MM.1S (cell line): ENCODE measurements around the gene NCAPD3.

Experiments
- DNase-seq: peaks from one replicate; pipeline ENCODE4 v3.0.0-alpha.2; 2015
- H2AFZ ChIP-seq: fragments of 300-600 bp; sonication (generic); 2 replicates; pipeline ENCODE4 v1.6.0; 2016; ENCODE audit warnings: antibody characterized with exemption, low read length
- H3F3A ChIP-seq: fragments of 300-600 bp; sonication (generic); 2 replicates; pipeline ENCODE4 v1.6.1; 2016; ENCODE audit warnings: mild to moderate bottlenecking, antibody characterized with exemption, low read length, moderate library complexity, mixed read lengths; ENCODE audit not compliant: insufficient read depth
- H3K27ac ChIP-seq: fragments of 300-600 bp; sonication (generic); 2 replicates; pipeline ENCODE4 v1.5.1; 2016; ENCODE audit warnings: mild to moderate bottlenecking, low read length
- H3K27me3 ChIP-seq: fragments of 300-600 bp; sonication (generic); replicated peaks from 2 replicates; pipeline ENCODE4 v1.6.0; 2016; ENCODE audit warnings: low read length; ENCODE audit not compliant: insufficient read depth
- H3K36me3 ChIP-seq: fragments of 300-600 bp; sonication (generic); replicated peaks from 2 replicates; pipeline ENCODE4 v1.6.1; 2016; ENCODE audit warnings: mild to moderate bottlenecking, low read length, mixed read lengths; ENCODE audit not compliant: insufficient read depth
- H3K4me1 ChIP-seq: fragments of 300-600 bp; sonication (generic); 2 replicates; pipeline ENCODE4 v1.6.1; 2016; ENCODE audit warnings: low read length, mixed read lengths
- H3K4me2 ChIP-seq: fragments of 300-600 bp; sonication (generic); 2 replicates; pipeline ENCODE4 v1.6.0; 2016; ENCODE audit warnings: low read depth, low read length
- H3K4me3 ChIP-seq: fragments of 300-600 bp; sonication (generic); 2 replicates; pipeline ENCODE4 v1.5.1; 2016; ENCODE audit warnings: low read length, mixed read lengths
- H3K79me2 ChIP-seq: fragments of 300-600 bp; sonication (generic); 2 replicates; pipeline ENCODE4 v1.6.1; 2016; ENCODE audit warnings: mixed run types, low read length, mixed read lengths
- H3K9ac ChIP-seq: fragments of 300-600 bp; sonication (generic); 2 replicates; pipeline ENCODE4 v1.6.1; 2016; ENCODE audit warnings: low read length, mixed read lengths
- H3K9me2 ChIP-seq: fragments of 300-600 bp; sonication (generic); replicated peaks from 2 replicates; pipeline ENCODE4 v1.6.1; 2016; ENCODE audit warnings: mild to moderate bottlenecking, low read length, mixed read lengths; ENCODE audit not compliant: insufficient read depth
- H3K9me3 ChIP-seq: fragments of 300-600 bp; sonication (generic); replicated peaks from 2 replicates; pipeline ENCODE4 v1.6.1; 2016; ENCODE audit warnings: mild to moderate bottlenecking, low read length, mixed read lengths; ENCODE audit not compliant: insufficient read depth
- H4K20me1 ChIP-seq: fragments of 300-600 bp; sonication (generic); 2 replicates; pipeline ENCODE4 v1.6.1; 2016; ENCODE audit warnings: mild to moderate bottlenecking, low read length, moderate library complexity, mixed read lengths; ENCODE audit not compliant: insufficient read depth
- EZH2 ChIP-seq: fragments of 300-600 bp; sonication (generic); optimal IDR thresholded peaks from 2 replicates; pipeline ENCODE3; 2017; ENCODE audit warnings: low read depth, mild to moderate bottlenecking, antibody characterized with exemption, low read length, mixed read lengths
- EZH2phosphoT487 ChIP-seq: fragments of 300-600 bp; sonication (generic); IDR thresholded peaks from 2 replicates; pipeline ENCODE4 v1.6.1; 2018; ENCODE audit warnings: antibody characterized with exemption, low read length
- TF ChIP-seq, protein P1 (sequence below): fragments of 300-600 bp; sonication (generic); IDR thresholded peaks from 2 replicates; pipeline ENCODE4 v1.5.1; 2016; ENCODE audit warnings: antibody characterized with exemption, low read length, mixed read lengths

The NCAPD3 gene

DNA sequence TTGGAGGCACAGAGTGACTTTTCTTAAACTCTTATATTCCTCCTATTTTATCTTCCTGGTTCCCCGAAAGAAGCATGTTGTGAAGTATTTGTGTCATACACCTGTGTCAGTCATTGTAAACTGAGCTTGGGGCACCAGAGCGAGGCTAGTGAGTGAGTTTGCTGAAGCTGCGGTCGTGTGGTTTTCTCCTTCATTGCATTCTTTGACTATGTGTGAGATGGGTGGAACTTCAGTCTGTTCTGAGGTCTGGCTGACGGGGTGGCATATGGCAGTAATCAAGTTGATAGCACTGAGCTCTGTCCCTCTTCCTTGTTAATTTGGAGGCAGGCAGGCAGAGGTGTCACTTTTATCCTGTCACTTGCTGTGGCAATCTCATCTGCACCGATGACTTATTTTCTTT lies 4.9 kb upstream of the NCAPD3 start:
- H3K4me3 ChIP-seq: no peak overlapping the region
- no peak overlapping the region for H3K9ac ChIP-seq
- H2AFZ ChIP-seq: no peak overlapping the region
- H3K27me3 ChIP-seq: no peaks in the 10 kb centered on the region
- H3K9me2 ChIP-seq: no peaks in the 10 kb centered on the region
- no peaks in the 10 kb centered on the region for H3K9me3 ChIP-seq
- H3K4me1 ChIP-seq: peaks cover 21% of the 10 kb centered on the region
- no peaks in the 10 kb centered on the region for H4K20me1 ChIP-seq
- DNase-seq: peak; percentile 48
- TF ChIP-seq EZH2phosphoT487: no peak
- TF ChIP-seq, protein P1, sequence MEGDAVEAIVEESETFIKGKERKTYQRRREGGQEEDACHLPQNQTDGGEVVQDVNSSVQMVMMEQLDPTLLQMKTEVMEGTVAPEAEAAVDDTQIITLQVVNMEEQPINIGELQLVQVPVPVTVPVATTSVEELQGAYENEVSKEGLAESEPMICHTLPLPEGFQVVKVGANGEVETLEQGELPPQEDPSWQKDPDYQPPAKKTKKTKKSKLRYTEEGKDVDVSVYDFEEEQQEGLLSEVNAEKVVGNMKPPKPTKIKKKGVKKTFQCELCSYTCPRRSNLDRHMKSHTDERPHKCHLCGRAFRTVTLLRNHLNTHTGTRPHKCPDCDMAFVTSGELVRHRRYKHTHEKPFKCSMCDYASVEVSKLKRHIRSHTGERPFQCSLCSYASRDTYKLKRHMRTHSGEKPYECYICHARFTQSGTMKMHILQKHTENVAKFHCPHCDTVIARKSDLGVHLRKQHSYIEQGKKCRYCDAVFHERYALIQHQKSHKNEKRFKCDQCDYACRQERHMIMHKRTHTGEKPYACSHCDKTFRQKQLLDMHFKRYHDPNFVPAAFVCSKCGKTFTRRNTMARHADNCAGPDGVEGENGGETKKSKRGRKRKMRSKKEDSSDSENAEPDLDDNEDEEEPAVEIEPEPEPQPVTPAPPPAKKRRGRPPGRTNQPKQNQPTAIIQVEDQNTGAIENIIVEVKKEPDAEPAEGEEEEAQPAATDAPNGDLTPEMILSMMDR: no peak
- no peak for TF ChIP-seq EZH2
- H3K4me2 ChIP-seq: no peak overlapping the region
- peaks cover 86% of the 10 kb centered on the region for H3K79me2 ChIP-seq
- H3F3A ChIP-seq: peaks cover 3% of the 10 kb centered on the region; the same call in 1 of the 2 replicates
- no peak overlapping the region for H3K27ac ChIP-seq
- H3K36me3 ChIP-seq: no peaks in the 10 kb centered on the region

- H2AFZ ChIP-seq: no peak overlapping the region
- H3K27ac ChIP-seq: no peak overlapping the region
- TF ChIP-seq, protein P1: no peak
- TF ChIP-seq EZH2phosphoT487: no peak
- no peak for TF ChIP-seq EZH2
- no peaks in the 10 kb centered on the region for H3K27me3 ChIP-seq
- H3K9me2 ChIP-seq: no peaks in the 10 kb centered on the region
- no peak for DNase-seq
- no peaks in the 10 kb centered on the region for H3K9me3 ChIP-seq
- no peak overlapping the region for H3K4me3 ChIP-seq
- H3K4me1 ChIP-seq: peaks cover 32% of the 10 kb centered on the region
- H3F3A ChIP-seq: peaks cover 3% of the 10 kb centered on the region; the same call in 1 of the 2 replicates
- peak overlapping the region; percentile 74 for H3K4me2 ChIP-seq
- no peaks in the 10 kb centered on the region for H4K20me1 ChIP-seq
- no peak overlapping the region for H3K9ac ChIP-seq
- H3K36me3 ChIP-seq: no peaks in the 10 kb centered on the region
- peaks cover 87% of the 10 kb centered on the region for H3K79me2 ChIP-seq
Observed at GRCh38 chr11:134226806-134227325, 3.1 kb upstream of the NCAPD3 start.

GRCh38 chr11:134224710-134225664 lies 1.2 kb upstream of the NCAPD3 start:
- no peaks in the 10 kb centered on the region for H3K9me2 ChIP-seq
- peaks cover 3% of the 10 kb centered on the region; the same call in 1 of the 2 replicates for H3F3A ChIP-seq
- peak overlapping the region; percentile 52; the same call in 1 of the 2 replicates for H3K27ac ChIP-seq
- no peaks in the 10 kb centered on the region; the same call in 1 of the 2 replicates for H3K36me3 ChIP-seq
- H3K4me1 ChIP-seq: peaks cover 35% of the 10 kb centered on the region
- peak overlapping the region; percentile 74 for H3K4me2 ChIP-seq
- peak overlapping the region; percentile 95 for H3K4me3 ChIP-seq
- no peaks in the 10 kb centered on the region for H4K20me1 ChIP-seq
- DNase-seq: peak; percentile 76
- H3K9ac ChIP-seq: peak overlapping the region; percentile 82
- no peaks in the 10 kb centered on the region for H3K9me3 ChIP-seq
- H3K27me3 ChIP-seq: no peaks in the 10 kb centered on the region
- peaks cover 87% of the 10 kb centered on the region for H3K79me2 ChIP-seq
- peak overlapping the region; percentile 82 for H2AFZ ChIP-seq
- TF ChIP-seq, protein P1: no peak
- TF ChIP-seq EZH2phosphoT487 (no peak), EZH2 (no peak)
